K562 (cell line): ENCODE data around the gene F11R. TPM values are rescaled to one million over a fixed set of nuclear protein-coding genes. Genes with fewer than 3 reads are reported as not detected.
A peak's percentile ranks its signal among the peaks of the same experiment; 100 is the strongest.

ENCODE experiments used
- ARNT ChIP-seq, 2 experiments: fragments of 450-650 bp; IDR thresholded peaks; 2 replicates each; pipeline ENCODE4 v1.6.1; 2016; ENCODE audit warnings: mild to moderate bottlenecking in 1 of 2
- BRD4 ChIP-seq: fragments of 200-600 bp; sonication (generic); IDR thresholded peaks from 2 replicates; pipeline ENCODE4 v1.6.1; 2017; ENCODE audit warnings: inconsistent platforms
- CCNT2 ChIP-seq: IDR thresholded peaks from 2 replicates; pipeline ENCODE4 v1.6.1; 2011; ENCODE audit warnings: borderline replicate concordance, low read depth, mild to moderate bottlenecking, moderate library complexity, mixed read lengths, low read length; ENCODE audit not compliant: insufficient read length; ENCODE audit errors: extremely low read depth
- EP400 ChIP-seq: fragments of 450-650 bp; IDR thresholded peaks from 2 replicates; pipeline ENCODE4 v1.6.1; 2017; ENCODE audit warnings: antibody characterized with exemption, mild to moderate bottlenecking, moderate library complexity
- HDAC3 ChIP-seq: fragments of 450-650 bp; IDR thresholded peaks from 2 replicates; pipeline ENCODE4 v1.6.1; 2018; ENCODE audit warnings: borderline replicate concordance, mild to moderate bottlenecking, moderate library complexity; ENCODE audit not compliant: partially characterized antibody
- KLF13 ChIP-seq: fragments of 450-650 bp; IDR thresholded peaks from 2 replicates; pipeline ENCODE4 v1.6.1; 2016; ENCODE audit warnings: missing genetic modification characterization, low read depth, mild to moderate bottlenecking, missing compliant biosample characterization, moderate library complexity, borderline replicate concordance
- MBD2 ChIP-seq: sonication (generic); IDR thresholded peaks from 2 replicates; pipeline ENCODE4 v1.6.1; 2016; ENCODE audit warnings: low read depth, borderline replicate concordance
- NELFE ChIP-seq: IDR thresholded peaks from 2 replicates; pipeline ENCODE4 v1.6.1; 2011; ENCODE audit warnings: mild to moderate bottlenecking; ENCODE audit not compliant: insufficient read depth, insufficient read length
- NFE2 ChIP-seq: IDR thresholded peaks from 2 replicates; pipeline ENCODE4 v1.6.1; 2014; ENCODE audit warnings: antibody characterized with exemption, low read depth
- POLR3G ChIP-seq: IDR thresholded peaks from 2 replicates; pipeline ENCODE4 v1.6.1; 2011; ENCODE audit not compliant: insufficient read length, insufficient replicate concordance; ENCODE audit errors: extremely low read depth
- RAD21 ChIP-seq, 2 experiments: fragments of 250-450 bp in 1 of 2; fragments of 450-650 bp in 1 of 2; sonication (Bioruptor Pico) in 1 of 2; formaldehyde crosslinking in 1 of 2; IDR thresholded peaks in 1 of 2; conservative IDR thresholded peaks in 1 of 2; 2 replicates each; pipeline versions ENCODE4 v1.4.0 to v1.8.0; 2020 to 2022; ENCODE audit warnings: mild to moderate bottlenecking in 2 of 2, moderate library complexity in 1 of 2
- RBM34 ChIP-seq: fragments of 200-400 bp; formaldehyde crosslinking; IDR thresholded peaks from 2 replicates; pipeline ENCODE4 v1.6.1; 2018; ENCODE audit warnings: low read length, borderline replicate concordance; ENCODE audit not compliant: insufficient read depth
- SREBF1 ChIP-seq: fragments of 150-350 bp; IDR thresholded peaks from 2 replicates; pipeline ENCODE4 v1.6.1; 2014; ENCODE audit warnings: antibody characterized with exemption, low read depth, low read length, borderline replicate concordance
- ZNF384 ChIP-seq: IDR thresholded peaks from 2 replicates; pipeline ENCODE4 v1.6.1; 2012; ENCODE audit warnings: low read depth, low read length, improper control_type of control experiment
- ZNF76 ChIP-seq: fragments of 250-450 bp; sonication (Bioruptor Pico); IDR thresholded peaks from 2 replicates; pipeline ENCODE4 v1.4.0; 2020; ENCODE audit warnings: mild to moderate bottlenecking, moderate library complexity, borderline replicate concordance
- polyA plus RNA-seq, 8 experiments: library from polyadenylated mRNA; depleted of rRNA in 4 of 8; stranded (reverse) in 5 of 8; unstranded in 3 of 8; fragments of >200 nt; fragmentation: Nextera tagmentation in 2 of 8; fragmentation: Illumina TruSeq in 1 of 8; extraction: Ambion mirVana in 2 of 8; extraction: Trizol in 1 of 8; gene quantifications; 2 replicates each; pipeline versions ENCODE4 v1.2.1 to v1.2.3, GENCODE V29; 2011 to 2014; ENCODE audit warnings: inconsistent platforms in 1 of 8, missing spikeins in 1 of 8
- total RNA-seq, 7 experiments: library from RNA; depleted of rRNA in 6 of 7; stranded (reverse); fragments of >200 nt in 6 of 7; fragmentation: Illumina TruSeq in 2 of 7; extraction: Trizol in 2 of 7; gene quantifications; 2 replicates each; pipeline versions ENCODE4 v1.2.1 to v1.2.3, GENCODE V29; 2011 to 2021; ENCODE audit warnings: low replicate concordance in 1 of 7
- TF ChIP-seq, protein P1 (sequence below): fragments of 450-650 bp; formaldehyde crosslinking; IDR thresholded peaks from 2 replicates; pipeline ENCODE4 v1.4.0; 2020; ENCODE audit warnings: mild to moderate bottlenecking, moderate library complexity
- TF ChIP-seq, protein P2 (sequence below): fragments of 250-450 bp; sonication (Bioruptor Pico); IDR thresholded peaks from 2 replicates; pipeline ENCODE4 v1.5.0; 2021
- TF ChIP-seq, protein P3 (sequence below): fragments of 450-650 bp; conservative IDR thresholded peaks from 2 replicates; pipeline ENCODE4 v1.6.1; 2016; ENCODE audit warnings: missing genetic modification characterization, low read depth, mild to moderate bottlenecking, control low read depth, missing compliant biosample characterization
- TF ChIP-seq, protein P4 (sequence below): sonication (generic); formaldehyde crosslinking; IDR thresholded peaks from 2 replicates; pipeline ENCODE4 v1.8.0; 2022; ENCODE audit warnings: mild to moderate bottlenecking, low read depth, missing genetic modification reagents
- TF ChIP-seq, protein P5 (sequence below): IDR thresholded peaks from 2 replicates; pipeline ENCODE4 v1.6.1; 2012; ENCODE audit warnings: low read depth, low read length, improper control_type of control experiment, borderline replicate concordance

F11R gene
- total and polyA plus RNA-seq, 9 of the 15 experiments (the other 6 are each of a cell fraction or from before 2014, with no cell fraction given): 27.4 to 187 (median 52.5) TPM

DNA sequence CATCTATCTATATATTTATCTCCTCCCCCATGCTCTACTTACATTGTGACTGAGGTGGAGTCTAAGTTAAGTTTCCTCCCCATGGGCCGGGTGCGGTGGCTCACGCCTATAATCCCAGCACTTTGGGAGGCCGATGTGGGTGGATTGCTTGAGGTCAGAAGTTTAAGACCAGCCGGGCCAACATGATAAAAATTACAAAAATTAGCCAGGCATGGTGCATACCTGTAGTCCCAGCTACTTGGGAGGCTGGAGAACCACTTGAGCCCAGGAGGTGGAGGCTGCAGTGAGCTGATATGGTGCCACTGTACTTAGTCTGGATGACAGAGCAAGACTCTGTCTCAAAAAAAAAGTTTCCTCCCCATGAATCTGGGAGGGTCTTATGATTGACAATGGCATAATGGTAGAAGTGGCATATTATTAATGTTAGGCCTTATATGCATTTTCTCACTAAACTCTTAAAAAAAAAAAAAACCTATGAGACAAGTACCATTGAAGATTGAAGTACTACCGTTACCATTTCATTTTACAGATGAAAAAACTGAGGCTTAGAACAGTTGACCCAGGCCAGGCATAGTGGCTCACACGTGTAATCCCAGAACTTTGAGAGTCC lies 11.2 kb downstream of the F11R start (continued):
- no peak for TF ChIP-seq BRD4
- TF ChIP-seq MBD2: 0 out of 2 replicates have a peak, but pooled peaks have one; percentile 24
- TF ChIP-seq EP400: 0 out of 2 replicates have a peak, but pooled peaks have one; percentile 42
- no peak for TF ChIP-seq RBM34
- no peak for TF ChIP-seq NELFE
- TF ChIP-seq SREBF1: no peak
- no peak for TF ChIP-seq ZNF76 (CRISPR knock-in tag)
- peak; percentile 86 for TF ChIP-seq ZNF384
- TF ChIP-seq KLF13: no peak
- TF ChIP-seq RAD21 (CRISPR knock-in tag; conservative IDR thresholded peaks at IDR 0.05 in 1 of 2, IDR thresholded peaks at IDR 0.05 in 1 of 2): peak in 1 of 2 experiments; percentile 8; a peak in 1 of 4 replicates
- TF ChIP-seq, protein P1, sequence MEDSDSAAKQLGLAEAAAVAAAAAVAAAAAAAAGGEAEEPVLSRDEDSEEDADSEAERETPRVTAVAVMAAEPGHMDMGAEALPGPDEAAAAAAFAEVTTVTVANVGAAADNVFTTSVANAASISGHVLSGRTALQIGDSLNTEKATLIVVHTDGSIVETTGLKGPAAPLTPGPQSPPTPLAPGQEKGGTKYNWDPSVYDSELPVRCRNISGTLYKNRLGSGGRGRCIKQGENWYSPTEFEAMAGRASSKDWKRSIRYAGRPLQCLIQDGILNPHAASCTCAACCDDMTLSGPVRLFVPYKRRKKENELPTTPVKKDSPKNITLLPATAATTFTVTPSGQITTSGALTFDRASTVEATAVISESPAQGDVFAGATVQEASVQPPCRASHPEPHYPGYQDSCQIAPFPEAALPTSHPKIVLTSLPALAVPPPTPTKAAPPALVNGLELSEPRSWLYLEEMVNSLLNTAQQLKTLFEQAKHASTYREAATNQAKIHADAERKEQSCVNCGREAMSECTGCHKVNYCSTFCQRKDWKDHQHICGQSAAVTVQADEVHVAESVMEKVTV (CRISPR knock-in tag): no peak
- no peak for TF ChIP-seq POLR3G
- peak; percentile 84 for TF ChIP-seq NFE2
- TF ChIP-seq, protein P2, sequence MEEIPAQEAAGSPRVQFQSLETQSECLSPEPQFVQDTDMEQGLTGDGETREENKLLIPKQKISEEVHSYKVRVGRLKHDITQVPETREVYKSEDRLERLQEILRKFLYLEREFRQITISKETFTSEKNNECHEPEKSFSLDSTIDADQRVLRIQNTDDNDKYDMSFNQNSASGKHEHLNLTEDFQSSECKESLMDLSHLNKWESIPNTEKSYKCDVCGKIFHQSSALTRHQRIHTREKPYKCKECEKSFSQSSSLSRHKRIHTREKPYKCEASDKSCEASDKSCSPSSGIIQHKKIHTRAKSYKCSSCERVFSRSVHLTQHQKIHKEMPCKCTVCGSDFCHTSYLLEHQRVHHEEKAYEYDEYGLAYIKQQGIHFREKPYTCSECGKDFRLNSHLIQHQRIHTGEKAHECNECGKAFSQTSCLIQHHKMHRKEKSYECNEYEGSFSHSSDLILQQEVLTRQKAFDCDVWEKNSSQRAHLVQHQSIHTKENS (CRISPR knock-in tag): no peak
- 0 out of 4 replicates have a peak, but pooled peaks of 1 of the 2 experiments have one; percentile 40 for TF ChIP-seq ARNT (IDR thresholded peaks at IDR 0.05)
- TF ChIP-seq, protein P3, sequence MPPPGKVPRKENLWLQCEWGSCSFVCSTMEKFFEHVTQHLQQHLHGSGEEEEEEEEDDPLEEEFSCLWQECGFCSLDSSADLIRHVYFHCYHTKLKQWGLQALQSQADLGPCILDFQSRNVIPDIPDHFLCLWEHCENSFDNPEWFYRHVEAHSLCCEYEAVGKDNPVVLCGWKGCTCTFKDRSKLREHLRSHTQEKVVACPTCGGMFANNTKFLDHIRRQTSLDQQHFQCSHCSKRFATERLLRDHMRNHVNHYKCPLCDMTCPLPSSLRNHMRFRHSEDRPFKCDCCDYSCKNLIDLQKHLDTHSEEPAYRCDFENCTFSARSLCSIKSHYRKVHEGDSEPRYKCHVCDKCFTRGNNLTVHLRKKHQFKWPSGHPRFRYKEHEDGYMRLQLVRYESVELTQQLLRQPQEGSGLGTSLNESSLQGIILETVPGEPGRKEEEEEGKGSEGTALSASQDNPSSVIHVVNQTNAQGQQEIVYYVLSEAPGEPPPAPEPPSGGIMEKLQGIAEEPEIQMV (tag): no peak
- peak; percentile 79 for TF ChIP-seq HDAC3
- TF ChIP-seq, protein P4, sequence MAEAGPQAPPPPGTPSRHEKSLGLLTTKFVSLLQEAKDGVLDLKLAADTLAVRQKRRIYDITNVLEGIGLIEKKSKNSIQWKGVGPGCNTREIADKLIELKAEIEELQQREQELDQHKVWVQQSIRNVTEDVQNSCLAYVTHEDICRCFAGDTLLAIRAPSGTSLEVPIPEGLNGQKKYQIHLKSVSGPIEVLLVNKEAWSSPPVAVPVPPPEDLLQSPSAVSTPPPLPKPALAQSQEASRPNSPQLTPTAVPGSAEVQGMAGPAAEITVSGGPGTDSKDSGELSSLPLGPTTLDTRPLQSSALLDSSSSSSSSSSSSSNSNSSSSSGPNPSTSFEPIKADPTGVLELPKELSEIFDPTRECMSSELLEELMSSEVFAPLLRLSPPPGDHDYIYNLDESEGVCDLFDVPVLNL (CRISPR knock-in tag): no peak
- TF ChIP-seq, protein P5, sequence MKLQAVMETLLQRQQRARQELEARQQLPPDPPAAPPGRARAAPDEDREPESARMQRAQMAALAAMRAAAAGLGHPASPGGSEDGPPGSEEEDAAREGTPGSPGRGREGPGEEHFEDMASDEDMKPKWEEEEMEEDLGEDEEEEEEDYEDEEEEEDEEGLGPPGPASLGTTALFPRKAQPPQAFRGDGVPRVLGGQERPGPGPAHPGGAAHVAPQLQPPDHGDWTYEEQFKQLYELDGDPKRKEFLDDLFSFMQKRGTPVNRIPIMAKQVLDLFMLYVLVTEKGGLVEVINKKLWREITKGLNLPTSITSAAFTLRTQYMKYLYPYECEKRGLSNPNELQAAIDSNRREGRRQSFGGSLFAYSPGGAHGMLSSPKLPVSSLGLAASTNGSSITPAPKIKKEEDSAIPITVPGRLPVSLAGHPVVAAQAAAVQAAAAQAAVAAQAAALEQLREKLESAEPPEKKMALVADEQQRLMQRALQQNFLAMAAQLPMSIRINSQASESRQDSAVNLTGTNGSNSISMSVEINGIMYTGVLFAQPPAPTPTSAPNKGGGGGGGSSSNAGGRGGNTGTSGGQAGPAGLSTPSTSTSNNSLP: peak; percentile 63; the same call in 1 of the 2 replicates
- TF ChIP-seq CCNT2: no peak
